Kidney epithelial cell (primary cell): ENCODE results near the gene SLC25A53. TPM values are rescaled to one million over a fixed set of nuclear protein-coding genes. Genes with fewer than 3 reads are reported as not detected.

Experiments
- DNase-seq: peaks from one replicate; pipeline ENCODE4 v3.0.0-alpha.2; 2010; ENCODE audit warnings: low read depth
- H3K27me3 ChIP-seq: 2 replicates; pipeline ENCODE4 v1.6.0; 2011; ENCODE audit warnings: low read length; ENCODE audit not compliant: control insufficient read depth, insufficient read depth
- H3K36me3 ChIP-seq: 2 replicates; pipeline ENCODE4 v1.5.1; 2011; ENCODE audit warnings: low read length; ENCODE audit not compliant: control insufficient read depth, insufficient read depth
- H3K4me3 ChIP-seq: 2 replicates; pipeline ENCODE4 v1.5.1; 2011; ENCODE audit warnings: low read depth, mild to moderate bottlenecking, control low read depth, low read length
- total RNA-seq: library from RNA; depleted of rRNA; stranded (reverse); fragments of >200 nt; gene quantifications from 2 replicates; pipeline ENCODE4 v1.2.3, GENCODE V29; 2015
- TF ChIP-seq, protein P1 (sequence below): IDR thresholded peaks from 2 replicates; pipeline ENCODE4 v1.5.1; 2011; ENCODE audit warnings: mild to moderate bottlenecking, moderate library complexity, low read length, control low read depth, inconsistent platforms; ENCODE audit not compliant: insufficient read depth, poor library complexity, severe bottlenecking

Gene SLC25A53
- total RNA-seq, 1 donor from 2014 or later = 3.4 TPM

DNA sequence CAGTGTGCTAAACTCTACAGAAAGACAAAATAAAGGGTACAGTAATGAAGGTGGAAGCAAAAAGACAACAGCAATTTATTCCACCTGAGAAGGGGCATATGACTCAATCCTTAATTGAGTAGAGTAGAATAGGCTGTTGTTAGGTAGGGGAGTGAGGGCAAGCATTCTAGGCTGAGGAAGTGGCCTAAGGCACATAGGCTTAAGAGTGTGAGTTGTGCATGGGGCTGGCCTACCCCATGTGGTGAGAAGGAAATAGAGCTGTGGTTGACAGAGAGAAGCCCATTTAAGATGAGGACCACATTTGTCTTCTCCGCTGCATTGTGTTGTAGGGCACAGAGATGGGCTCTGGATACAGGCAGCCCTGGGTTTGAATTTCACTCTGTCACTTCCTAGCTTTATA lies 47.9 kb downstream of the SLC25A53 start:
- no peak for DNase-seq
- H3K4me3 ChIP-seq = no peak overlapping the region
- TF ChIP-seq, protein P1, sequence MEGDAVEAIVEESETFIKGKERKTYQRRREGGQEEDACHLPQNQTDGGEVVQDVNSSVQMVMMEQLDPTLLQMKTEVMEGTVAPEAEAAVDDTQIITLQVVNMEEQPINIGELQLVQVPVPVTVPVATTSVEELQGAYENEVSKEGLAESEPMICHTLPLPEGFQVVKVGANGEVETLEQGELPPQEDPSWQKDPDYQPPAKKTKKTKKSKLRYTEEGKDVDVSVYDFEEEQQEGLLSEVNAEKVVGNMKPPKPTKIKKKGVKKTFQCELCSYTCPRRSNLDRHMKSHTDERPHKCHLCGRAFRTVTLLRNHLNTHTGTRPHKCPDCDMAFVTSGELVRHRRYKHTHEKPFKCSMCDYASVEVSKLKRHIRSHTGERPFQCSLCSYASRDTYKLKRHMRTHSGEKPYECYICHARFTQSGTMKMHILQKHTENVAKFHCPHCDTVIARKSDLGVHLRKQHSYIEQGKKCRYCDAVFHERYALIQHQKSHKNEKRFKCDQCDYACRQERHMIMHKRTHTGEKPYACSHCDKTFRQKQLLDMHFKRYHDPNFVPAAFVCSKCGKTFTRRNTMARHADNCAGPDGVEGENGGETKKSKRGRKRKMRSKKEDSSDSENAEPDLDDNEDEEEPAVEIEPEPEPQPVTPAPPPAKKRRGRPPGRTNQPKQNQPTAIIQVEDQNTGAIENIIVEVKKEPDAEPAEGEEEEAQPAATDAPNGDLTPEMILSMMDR = no peak
- no peaks in the 10 kb centered on the region for H3K36me3 ChIP-seq
- H3K27me3 ChIP-seq = no peaks in the 10 kb centered on the region

DNA sequence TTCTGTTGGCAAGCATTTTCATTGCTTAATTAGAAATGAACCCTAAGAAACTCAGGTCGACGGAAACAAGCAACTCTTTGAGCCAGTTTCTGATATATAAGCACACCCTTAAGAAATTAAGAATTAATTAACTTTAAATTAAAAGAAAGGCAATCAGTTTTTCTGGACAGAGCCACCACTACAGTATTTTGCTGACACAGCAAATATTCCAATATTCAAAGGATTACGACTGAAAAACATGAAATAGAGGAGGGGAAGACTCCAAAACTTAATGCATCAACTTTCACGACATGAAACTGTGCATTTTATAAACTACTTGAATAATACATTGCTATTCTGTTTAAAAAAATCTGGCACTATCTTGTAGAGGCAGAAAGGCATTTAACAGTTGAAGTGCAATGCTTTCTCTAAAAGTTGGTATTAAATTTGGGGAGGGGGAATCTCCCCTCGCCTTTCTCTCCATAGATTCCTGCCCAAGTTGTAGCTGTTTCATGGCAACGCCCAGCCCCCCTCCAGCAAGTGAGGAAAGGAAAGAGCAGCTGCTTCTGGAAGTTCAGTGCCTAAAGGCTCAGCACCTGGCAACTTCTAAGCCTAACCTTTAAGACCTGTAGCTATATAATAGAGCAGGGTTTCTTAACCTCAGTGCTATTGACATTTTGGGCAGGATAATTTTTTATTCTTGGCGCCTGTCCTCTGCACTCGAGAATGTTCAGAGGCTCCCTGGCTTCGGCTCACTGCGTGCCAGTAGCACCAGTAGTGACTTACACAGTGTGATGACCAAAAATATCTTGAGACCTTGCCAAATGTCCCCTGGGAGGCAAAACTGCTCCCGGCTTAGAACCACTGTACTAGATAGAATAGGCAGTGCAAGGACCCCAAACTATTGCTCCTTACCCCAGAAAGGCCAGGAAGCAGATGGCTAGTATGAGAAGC lies 51.2 kb downstream of the SLC25A53 start:
- TF ChIP-seq, protein P1 = no peak
- no peaks in the 10 kb centered on the region for H3K27me3 ChIP-seq
- no peak for DNase-seq
- no peaks in the 10 kb centered on the region for H3K36me3 ChIP-seq
- no peak overlapping the region for H3K4me3 ChIP-seq

DNA sequence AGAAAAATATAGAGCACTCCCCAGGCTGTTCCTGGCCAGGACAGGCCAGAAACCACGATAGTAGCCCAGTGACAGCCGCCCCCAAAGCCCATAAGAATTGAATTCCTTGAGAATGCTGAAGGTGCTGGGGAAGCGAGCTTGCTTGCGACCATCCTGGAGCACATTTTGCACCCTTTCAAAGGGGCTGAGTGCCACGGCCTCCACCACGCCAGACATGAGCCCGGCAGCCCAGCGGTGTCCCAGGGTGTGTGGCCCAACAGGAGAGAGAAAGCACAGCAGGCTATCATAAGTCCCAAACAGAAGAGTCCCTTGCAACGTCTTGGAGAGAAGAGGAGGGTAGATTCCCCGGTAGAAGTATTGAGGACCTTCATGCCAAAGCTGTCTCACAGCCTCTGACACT lies 52.1 kb downstream of the SLC25A53 start:
- no peak for DNase-seq
- H3K4me3 ChIP-seq = no peak overlapping the region
- no peaks in the 10 kb centered on the region for H3K36me3 ChIP-seq
- no peaks in the 10 kb centered on the region for H3K27me3 ChIP-seq
- TF ChIP-seq, protein P1 = no peak

DNA sequence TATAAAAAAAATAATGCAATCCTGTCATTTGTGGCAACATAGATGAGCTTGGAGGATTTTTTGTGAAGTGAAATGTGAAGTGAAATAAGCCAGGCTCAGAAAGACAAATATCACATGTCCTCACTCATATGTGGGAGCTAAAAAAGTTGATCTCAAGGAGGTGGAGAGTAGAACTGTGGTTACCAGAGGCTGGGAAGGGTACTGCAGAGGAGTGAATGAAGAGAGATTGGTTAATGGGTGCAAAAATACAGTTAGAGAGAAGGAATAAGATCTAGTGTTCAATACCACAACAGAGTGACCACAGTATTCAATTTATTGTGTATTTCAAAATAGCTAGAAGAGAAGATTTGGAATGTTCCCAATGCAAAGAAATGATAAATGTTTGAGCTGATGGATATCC lies 57.9 kb downstream of the SLC25A53 start:
- TF ChIP-seq, protein P1 = no peak
- no peak for DNase-seq
- no peaks in the 10 kb centered on the region for H3K27me3 ChIP-seq
- no peaks in the 10 kb centered on the region for H3K36me3 ChIP-seq
- H3K4me3 ChIP-seq = no peak overlapping the region

DNA sequence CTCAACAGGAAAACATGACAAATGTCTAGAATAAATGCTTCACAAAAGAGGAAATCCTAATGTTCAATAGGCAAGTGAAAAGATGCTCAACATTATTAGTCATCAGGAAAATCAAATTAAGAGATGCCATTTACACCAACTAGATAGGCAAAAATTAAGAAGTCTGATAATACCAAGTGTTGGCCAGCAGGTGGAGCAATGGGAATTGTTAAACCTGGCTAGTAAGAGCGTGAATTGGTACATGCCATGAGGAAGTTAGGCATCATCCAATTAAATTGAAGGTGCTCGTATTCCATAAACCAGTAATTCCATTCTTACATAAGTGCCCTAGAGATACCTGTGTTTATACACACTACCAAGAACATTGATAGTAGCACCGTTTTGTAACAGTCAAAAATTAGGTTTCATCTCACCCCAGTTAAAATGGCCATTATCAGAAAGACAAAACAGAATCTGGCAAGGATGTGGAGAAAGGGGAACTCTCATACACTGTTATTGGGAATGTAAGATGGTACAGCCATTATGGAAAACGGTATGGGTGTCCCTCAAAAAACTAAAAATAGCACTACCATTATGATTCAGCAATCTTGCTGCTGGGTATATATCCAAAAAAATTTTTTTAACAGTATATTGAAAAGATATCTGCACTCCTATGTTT lies 58.5 kb downstream of the SLC25A53 start:
- Histone ChIP-seq H3K36me3 (no peaks in the 10 kb centered on the region), H3K4me3 (no peak overlapping the region), H3K27me3 (no peaks in the 10 kb centered on the region)
- TF ChIP-seq, protein P1 = peak; percentile 56
- peak; percentile 55 for DNase-seq

DNA sequence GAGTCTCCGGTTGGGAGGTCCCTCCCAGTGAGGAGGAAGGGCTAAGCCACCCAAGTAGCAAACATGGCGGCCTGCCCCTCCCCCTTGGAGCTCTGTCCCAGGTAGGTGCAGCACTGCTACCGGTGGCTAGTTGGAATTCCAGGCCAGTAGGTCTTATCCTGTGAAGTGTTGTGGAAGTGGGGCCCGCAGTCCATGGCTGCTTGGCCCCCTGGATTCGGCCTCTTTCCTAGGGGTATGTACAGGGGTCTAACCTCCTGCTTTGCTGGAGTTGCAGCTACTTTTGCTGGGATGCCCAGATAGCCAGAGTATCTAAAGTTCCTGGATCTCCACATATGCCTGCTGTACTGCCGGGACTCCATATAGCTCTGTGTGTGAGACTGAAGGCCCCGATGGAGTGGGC lies 70.9 kb downstream of the SLC25A53 start:
- H3K36me3 ChIP-seq = no peaks in the 10 kb centered on the region
- H3K4me3 ChIP-seq = no peak overlapping the region
- TF ChIP-seq, protein P1 = no peak
- no peaks in the 10 kb centered on the region for H3K27me3 ChIP-seq
- no peak for DNase-seq
